ENCODE data around the gene PTPRM.

GRCh38 chr18:8208716-8209115 lies 641.6 kb downstream of the PTPRM start:
- no peak for TF ChIP-seq CTCF (IDR thresholded peaks at IDR 0.05)
- TF ChIP-seq POLR2A (IDR thresholded peaks at IDR 0.05), result no peak
